ENCODE data around the gene HOXA9. TPM values are rescaled to one million over a fixed set of nuclear protein-coding genes. Genes with fewer than 3 reads are reported as not detected.

HOXA9 gene
- total and polyA plus RNA-seq, 2 of the 8 experiments (the other 6 are each of a cell fraction or from before 2014, with no cell fraction given): not detected

DNA sequence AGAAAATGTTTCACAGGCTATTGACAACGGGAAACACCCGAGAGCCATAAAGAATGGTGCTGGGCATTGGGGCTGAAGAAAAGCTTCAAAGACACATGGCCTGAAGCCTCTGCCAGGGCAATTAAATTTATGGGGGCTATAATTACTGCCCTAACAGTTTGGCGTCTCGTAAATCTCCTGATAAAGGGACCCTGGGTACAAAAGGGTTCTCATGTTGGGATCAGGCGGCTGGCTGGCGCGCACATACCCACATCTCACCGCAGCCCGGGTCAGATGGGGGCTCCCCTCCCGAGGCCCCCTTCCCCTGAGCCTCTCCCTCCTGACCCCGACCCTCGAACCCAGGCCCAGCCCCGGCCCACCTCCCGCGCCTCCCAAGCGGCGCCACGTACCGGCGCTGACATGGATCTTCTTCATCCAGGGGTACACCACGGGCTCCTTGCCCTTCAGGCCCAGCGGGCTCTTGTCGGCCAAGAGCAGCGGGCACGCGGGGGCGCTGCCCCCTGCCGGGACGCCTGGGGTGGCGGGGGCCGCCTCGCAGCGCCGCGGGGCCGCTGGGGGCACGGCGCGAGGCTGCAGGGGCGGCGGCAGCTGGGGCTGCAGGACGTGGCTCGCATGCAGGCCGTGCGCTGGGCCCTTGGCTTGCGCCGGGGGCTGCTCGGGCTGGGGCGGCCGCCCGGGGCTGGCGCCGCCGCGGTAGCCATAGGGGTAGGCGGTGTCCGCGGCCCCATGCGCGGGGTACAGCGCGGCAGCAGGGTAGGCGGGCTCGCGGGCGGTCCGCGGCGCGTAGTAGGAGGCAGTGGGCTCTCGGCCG, 35.4 kb downstream of the HOXA9 start (continued):
- TF ChIP-seq RNF2 (IDR thresholded peaks at IDR 0.05; ENCODE audit: borderline replicate concordance, low read depth, low read length, missing control alignments, poor library complexity, severe bottlenecking) (peak; percentile 6), SUZ12 (IDR thresholded peaks at IDR 0.05; ENCODE audit: low read length) (peak; percentile 87), SIRT6 (IDR thresholded peaks at IDR 0.05; ENCODE audit: low read length) (no peak), EZH2 (IDR thresholded peaks at IDR 0.05; ENCODE audit: low read depth, low read length, severe bottlenecking) (peak; percentile 97), SP2 (IDR thresholded peaks at IDR 0.05; ENCODE audit: low read length) (no peak)

Measured in H1 (cell line).